Measurements from ENCODE around the gene TMEM101.

DNA sequence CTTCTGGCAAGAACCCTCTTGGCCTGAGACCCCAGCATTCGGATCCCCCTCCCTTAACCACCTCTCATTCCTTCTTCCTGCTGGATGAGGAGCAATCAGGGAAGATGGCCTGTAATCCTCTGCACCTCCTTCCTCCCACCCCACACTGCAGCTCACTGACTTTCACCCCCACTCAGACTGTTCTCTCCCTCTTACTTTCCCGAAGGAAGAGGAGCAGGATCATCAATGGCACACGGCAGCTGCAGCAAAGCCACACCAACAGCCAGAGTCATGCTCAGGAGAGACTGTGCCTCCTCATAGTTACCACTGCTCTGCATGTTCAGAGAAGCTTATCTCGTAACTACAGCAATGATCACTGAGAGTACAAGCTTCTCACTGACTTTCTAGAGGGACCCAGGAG lies 10.1 kb upstream of the TMEM101 start:
- TF ChIP-seq CHD2 (IDR thresholded peaks at IDR 0.05; ENCODE audit: low read length) = no peak
- TF ChIP-seq RXRA (IDR thresholded peaks at IDR 0.05; ENCODE audit: insufficient read depth, low read depth, low read length) = no peak
- no peak for TF ChIP-seq EGR1 (IDR thresholded peaks at IDR 0.05; ENCODE audit: borderline replicate concordance, low read depth, low read length)
- no peak for TF ChIP-seq RFX5 (IDR thresholded peaks at IDR 0.05; ENCODE audit: borderline replicate concordance, low read depth, low read length)
- no peak for TF ChIP-seq SP1 (IDR thresholded peaks at IDR 0.05; ENCODE audit: low read depth, low read length)

Data from H1 (cell line).